Liver (tissue), 3 donors: ENCODE measurements around the gene MAP3K20.

Experiments
- EGR1 ChIP-seq, 2 donors: IDR thresholded peaks; 2 replicates each; pipeline ENCODE4 v1.6.1; 2016 to 2018; ENCODE audit warnings: antibody characterized with exemption in 2 of 2, low read depth in 2 of 2
- YY1 ChIP-seq: IDR thresholded peaks from 2 replicates; pipeline ENCODE4 v1.6.1; 2016; ENCODE audit warnings: antibody characterized with exemption, mild to moderate bottlenecking
- TF ChIP-seq, protein P1 (sequence below): fragments of 150-350 bp; IDR thresholded peaks from 2 replicates; pipeline ENCODE4 v1.5.1; 2017; ENCODE audit warnings: improper control_type of control experiment, low read depth, low read length; ENCODE audit not compliant: missing input control
- TF ChIP-seq, protein P2 (sequence below): IDR thresholded peaks from 2 replicates; pipeline ENCODE4 v1.6.1; 2016; ENCODE audit warnings: antibody characterized with exemption
- TF ChIP-seq, protein P3 (sequence below): IDR thresholded peaks from 2 replicates; pipeline ENCODE4 v1.6.1; 2016; ENCODE audit warnings: antibody characterized with exemption
- TF ChIP-seq, protein P4 (sequence below): IDR thresholded peaks from 2 replicates; pipeline ENCODE4 v1.6.1; 2016; ENCODE audit warnings: antibody characterized with exemption, mild to moderate bottlenecking
- donor health status: healthy.
- donor health status: healthy.

GRCh38 chr2:173232956-173233744 is 157.5 kb downstream of the MAP3K20 start:
- TF ChIP-seq, protein P1, sequence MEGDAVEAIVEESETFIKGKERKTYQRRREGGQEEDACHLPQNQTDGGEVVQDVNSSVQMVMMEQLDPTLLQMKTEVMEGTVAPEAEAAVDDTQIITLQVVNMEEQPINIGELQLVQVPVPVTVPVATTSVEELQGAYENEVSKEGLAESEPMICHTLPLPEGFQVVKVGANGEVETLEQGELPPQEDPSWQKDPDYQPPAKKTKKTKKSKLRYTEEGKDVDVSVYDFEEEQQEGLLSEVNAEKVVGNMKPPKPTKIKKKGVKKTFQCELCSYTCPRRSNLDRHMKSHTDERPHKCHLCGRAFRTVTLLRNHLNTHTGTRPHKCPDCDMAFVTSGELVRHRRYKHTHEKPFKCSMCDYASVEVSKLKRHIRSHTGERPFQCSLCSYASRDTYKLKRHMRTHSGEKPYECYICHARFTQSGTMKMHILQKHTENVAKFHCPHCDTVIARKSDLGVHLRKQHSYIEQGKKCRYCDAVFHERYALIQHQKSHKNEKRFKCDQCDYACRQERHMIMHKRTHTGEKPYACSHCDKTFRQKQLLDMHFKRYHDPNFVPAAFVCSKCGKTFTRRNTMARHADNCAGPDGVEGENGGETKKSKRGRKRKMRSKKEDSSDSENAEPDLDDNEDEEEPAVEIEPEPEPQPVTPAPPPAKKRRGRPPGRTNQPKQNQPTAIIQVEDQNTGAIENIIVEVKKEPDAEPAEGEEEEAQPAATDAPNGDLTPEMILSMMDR = no peak
- TF ChIP-seq YY1 (no peak), EGR1 (IDR thresholded peaks at IDR 0.05; ENCODE audit: low read depth in 2 of 2) (no peak)
- TF ChIP-seq, protein P2, sequence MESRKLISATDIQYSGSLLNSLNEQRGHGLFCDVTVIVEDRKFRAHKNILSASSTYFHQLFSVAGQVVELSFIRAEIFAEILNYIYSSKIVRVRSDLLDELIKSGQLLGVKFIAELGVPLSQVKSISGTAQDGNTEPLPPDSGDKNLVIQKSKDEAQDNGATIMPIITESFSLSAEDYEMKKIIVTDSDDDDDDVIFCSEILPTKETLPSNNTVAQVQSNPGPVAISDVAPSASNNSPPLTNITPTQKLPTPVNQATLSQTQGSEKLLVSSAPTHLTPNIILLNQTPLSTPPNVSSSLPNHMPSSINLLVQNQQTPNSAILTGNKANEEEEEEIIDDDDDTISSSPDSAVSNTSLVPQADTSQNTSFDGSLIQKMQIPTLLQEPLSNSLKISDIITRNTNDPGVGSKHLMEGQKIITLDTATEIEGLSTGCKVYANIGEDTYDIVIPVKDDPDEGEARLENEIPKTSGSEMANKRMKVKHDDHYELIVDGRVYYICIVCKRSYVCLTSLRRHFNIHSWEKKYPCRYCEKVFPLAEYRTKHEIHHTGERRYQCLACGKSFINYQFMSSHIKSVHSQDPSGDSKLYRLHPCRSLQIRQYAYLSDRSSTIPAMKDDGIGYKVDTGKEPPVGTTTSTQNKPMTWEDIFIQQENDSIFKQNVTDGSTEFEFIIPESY = no peak
- TF ChIP-seq, protein P3, sequence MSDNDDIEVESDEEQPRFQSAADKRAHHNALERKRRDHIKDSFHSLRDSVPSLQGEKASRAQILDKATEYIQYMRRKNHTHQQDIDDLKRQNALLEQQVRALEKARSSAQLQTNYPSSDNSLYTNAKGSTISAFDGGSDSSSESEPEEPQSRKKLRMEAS = no peak
- TF ChIP-seq, protein P4, sequence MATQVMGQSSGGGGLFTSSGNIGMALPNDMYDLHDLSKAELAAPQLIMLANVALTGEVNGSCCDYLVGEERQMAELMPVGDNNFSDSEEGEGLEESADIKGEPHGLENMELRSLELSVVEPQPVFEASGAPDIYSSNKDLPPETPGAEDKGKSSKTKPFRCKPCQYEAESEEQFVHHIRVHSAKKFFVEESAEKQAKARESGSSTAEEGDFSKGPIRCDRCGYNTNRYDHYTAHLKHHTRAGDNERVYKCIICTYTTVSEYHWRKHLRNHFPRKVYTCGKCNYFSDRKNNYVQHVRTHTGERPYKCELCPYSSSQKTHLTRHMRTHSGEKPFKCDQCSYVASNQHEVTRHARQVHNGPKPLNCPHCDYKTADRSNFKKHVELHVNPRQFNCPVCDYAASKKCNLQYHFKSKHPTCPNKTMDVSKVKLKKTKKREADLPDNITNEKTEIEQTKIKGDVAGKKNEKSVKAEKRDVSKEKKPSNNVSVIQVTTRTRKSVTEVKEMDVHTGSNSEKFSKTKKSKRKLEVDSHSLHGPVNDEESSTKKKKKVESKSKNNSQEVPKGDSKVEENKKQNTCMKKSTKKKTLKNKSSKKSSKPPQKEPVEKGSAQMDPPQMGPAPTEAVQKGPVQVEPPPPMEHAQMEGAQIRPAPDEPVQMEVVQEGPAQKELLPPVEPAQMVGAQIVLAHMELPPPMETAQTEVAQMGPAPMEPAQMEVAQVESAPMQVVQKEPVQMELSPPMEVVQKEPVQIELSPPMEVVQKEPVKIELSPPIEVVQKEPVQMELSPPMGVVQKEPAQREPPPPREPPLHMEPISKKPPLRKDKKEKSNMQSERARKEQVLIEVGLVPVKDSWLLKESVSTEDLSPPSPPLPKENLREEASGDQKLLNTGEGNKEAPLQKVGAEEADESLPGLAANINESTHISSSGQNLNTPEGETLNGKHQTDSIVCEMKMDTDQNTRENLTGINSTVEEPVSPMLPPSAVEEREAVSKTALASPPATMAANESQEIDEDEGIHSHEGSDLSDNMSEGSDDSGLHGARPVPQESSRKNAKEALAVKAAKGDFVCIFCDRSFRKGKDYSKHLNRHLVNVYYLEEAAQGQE = no peak
